ENCODE data around the gene PYROXD2. TPM values are rescaled to one million over a fixed set of nuclear protein-coding genes. Genes with fewer than 3 reads are reported as not detected.

Gene PYROXD2
- total and polyA plus RNA-seq, 2 of the 13 experiments (the other 11 are each of a cell fraction or from before 2014, with no cell fraction given) = 2.0 to 6.2 TPM

GRCh38 chr10:98446661-98447221 is 31.8 kb upstream of the PYROXD2 start, which contains the start of gene HPS1 (continued):
- no peak for TF ChIP-seq GTF3A (CRISPR knock-in tag; conservative IDR thresholded peaks at IDR 0.05)
- 0 out of 2 replicates have a peak, but pooled peaks have one; percentile 61 for TF ChIP-seq ZNF256 (CRISPR knock-in tag; conservative IDR thresholded peaks at IDR 0.05)
- TF ChIP-seq IRX3 (CRISPR knock-in tag; IDR thresholded peaks at IDR 0.05; ENCODE audit: borderline replicate concordance, low read depth) = no peak
- no peak for TF ChIP-seq SKIL (CRISPR knock-in tag; IDR thresholded peaks at IDR 0.05; ENCODE audit: borderline replicate concordance)
- TF ChIP-seq, protein P1, sequence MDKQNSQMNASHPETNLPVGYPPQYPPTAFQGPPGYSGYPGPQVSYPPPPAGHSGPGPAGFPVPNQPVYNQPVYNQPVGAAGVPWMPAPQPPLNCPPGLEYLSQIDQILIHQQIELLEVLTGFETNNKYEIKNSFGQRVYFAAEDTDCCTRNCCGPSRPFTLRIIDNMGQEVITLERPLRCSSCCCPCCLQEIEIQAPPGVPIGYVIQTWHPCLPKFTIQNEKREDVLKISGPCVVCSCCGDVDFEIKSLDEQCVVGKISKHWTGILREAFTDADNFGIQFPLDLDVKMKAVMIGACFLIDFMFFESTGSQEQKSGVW (CRISPR knock-in tag; IDR thresholded peaks at IDR 0.05; ENCODE audit: borderline replicate concordance) = no peak
- TF ChIP-seq ATF1 (CRISPR knock-in tag; IDR thresholded peaks at IDR 0.05) = no peak
- TF ChIP-seq, protein P2, sequence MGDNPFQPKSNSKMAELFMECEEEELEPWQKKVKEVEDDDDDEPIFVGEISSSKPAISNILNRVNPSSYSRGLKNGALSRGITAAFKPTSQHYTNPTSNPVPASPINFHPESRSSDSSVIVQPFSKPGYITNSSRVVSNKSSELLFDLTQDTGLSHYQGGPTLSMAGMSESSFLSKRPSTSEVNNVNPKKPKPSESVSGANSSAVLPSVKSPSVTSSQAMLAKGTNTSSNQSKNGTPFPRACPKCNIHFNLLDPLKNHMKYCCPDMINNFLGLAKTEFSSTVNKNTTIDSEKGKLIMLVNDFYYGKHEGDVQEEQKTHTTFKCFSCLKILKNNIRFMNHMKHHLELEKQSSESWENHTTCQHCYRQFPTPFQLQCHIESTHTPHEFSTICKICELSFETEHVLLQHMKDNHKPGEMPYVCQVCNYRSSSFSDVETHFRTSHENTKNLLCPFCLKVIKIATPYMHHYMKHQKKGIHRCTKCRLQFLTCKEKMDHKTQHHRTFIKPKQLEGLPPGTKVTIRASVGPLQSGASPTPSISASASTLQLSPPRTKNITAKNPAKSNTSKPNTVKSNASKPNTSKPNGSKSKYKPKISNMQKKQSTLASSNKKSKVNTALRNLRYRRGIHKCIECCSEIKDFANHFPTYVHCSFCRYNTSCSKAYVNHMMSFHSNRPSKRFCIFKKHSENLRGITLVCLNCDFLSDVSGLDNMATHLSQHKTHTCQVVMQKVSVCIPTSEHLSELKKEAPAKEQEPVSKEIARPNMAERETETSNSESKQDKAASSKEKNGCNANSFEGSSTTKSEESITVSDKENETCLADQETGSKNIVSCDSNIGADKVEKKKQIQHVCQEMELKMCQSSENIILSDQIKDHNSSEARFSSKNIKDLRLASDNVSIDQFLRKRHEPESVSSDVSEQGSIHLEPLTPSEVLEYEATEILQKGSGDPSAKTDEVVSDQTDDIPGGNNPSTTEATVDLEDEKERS (CRISPR knock-in tag; IDR thresholded peaks at IDR 0.05) = 0 out of 2 replicates have a peak, but pooled peaks have one; percentile 38
- no peak for TF ChIP-seq DNMT3B (CRISPR knock-in tag; conservative IDR thresholded peaks at IDR 0.05)
- peak; percentile 90 for TF ChIP-seq ELF1 (CRISPR knock-in tag; IDR thresholded peaks at IDR 0.05)
- TF ChIP-seq, protein P3, sequence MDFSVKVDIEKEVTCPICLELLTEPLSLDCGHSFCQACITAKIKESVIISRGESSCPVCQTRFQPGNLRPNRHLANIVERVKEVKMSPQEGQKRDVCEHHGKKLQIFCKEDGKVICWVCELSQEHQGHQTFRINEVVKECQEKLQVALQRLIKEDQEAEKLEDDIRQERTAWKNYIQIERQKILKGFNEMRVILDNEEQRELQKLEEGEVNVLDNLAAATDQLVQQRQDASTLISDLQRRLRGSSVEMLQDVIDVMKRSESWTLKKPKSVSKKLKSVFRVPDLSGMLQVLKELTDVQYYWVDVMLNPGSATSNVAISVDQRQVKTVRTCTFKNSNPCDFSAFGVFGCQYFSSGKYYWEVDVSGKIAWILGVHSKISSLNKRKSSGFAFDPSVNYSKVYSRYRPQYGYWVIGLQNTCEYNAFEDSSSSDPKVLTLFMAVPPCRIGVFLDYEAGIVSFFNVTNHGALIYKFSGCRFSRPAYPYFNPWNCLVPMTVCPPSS (IDR thresholded peaks at IDR 0.05) = no peak
- TF ChIP-seq TCF12 (IDR thresholded peaks at IDR 0.05) = no peak
- TF ChIP-seq TCF12 (CRISPR knock-in tag; IDR thresholded peaks at IDR 0.05) = peak; percentile 73; the same call in 1 of the 2 replicates
- TF ChIP-seq GTF2F1 (IDR thresholded peaks at IDR 0.05; ENCODE audit: low read length) = no peak
- peak; percentile 33; the same call in 1 of the 2 replicates for TF ChIP-seq ZNF331 (CRISPR knock-in tag; IDR thresholded peaks at IDR 0.05)
- no peak for TF ChIP-seq REL (CRISPR knock-in tag; conservative IDR thresholded peaks at IDR 0.05)
- no peak for TF ChIP-seq ZNF550 (CRISPR knock-in tag; IDR thresholded peaks at IDR 0.05; ENCODE audit: borderline replicate concordance)
- no peak for TF ChIP-seq CHCHD3 (CRISPR knock-in tag; IDR thresholded peaks at IDR 0.05)
- no peak for TF ChIP-seq SATB2 (CRISPR knock-in tag; IDR thresholded peaks at IDR 0.05)
- no peak for TF ChIP-seq ZBTB21 (CRISPR knock-in tag; IDR thresholded peaks at IDR 0.05)
- TF ChIP-seq, protein P4, sequence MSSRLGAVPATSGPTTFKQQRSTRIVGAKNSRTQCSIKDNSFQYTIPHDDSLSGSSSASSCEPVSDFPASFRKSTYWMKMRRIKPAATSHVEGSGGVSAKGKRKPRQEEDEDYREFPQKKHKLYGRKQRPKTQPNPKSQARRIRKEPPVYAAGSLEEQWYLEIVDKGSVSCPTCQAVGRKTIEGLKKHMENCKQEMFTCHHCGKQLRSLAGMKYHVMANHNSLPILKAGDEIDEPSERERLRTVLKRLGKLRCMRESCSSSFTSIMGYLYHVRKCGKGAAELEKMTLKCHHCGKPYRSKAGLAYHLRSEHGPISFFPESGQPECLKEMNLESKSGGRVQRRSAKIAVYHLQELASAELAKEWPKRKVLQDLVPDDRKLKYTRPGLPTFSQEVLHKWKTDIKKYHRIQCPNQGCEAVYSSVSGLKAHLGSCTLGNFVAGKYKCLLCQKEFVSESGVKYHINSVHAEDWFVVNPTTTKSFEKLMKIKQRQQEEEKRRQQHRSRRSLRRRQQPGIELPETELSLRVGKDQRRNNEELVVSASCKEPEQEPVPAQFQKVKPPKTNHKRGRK (CRISPR knock-in tag; IDR thresholded peaks at IDR 0.05) = no peak
- no peak for TF ChIP-seq RXRA (CRISPR knock-in tag; IDR thresholded peaks at IDR 0.05)
